Kidney epithelial cell (primary cell): ENCODE data around the gene SERP2. TPM values are rescaled to one million over a fixed set of nuclear protein-coding genes. Genes with fewer than 3 reads are reported as not detected.
A peak's percentile ranks its signal among the peaks of the same experiment; 100 is the strongest.

Experiments used
- DNase-seq: peaks from one replicate; pipeline ENCODE4 v3.0.0-alpha.2; 2010; ENCODE audit warnings: low read depth
- H3K27me3 ChIP-seq: 2 replicates; pipeline ENCODE4 v1.6.0; 2011; ENCODE audit warnings: low read length; ENCODE audit not compliant: control insufficient read depth, insufficient read depth
- H3K36me3 ChIP-seq: 2 replicates; pipeline ENCODE4 v1.5.1; 2011; ENCODE audit warnings: low read length; ENCODE audit not compliant: control insufficient read depth, insufficient read depth
- H3K4me3 ChIP-seq: 2 replicates; pipeline ENCODE4 v1.5.1; 2011; ENCODE audit warnings: low read depth, mild to moderate bottlenecking, control low read depth, low read length
- CTCF ChIP-seq: IDR thresholded peaks from 2 replicates; pipeline ENCODE4 v1.5.1; 2011; ENCODE audit warnings: mild to moderate bottlenecking, moderate library complexity, low read length, control low read depth, inconsistent platforms; ENCODE audit not compliant: insufficient read depth, poor library complexity, severe bottlenecking
- total RNA-seq: library from RNA; depleted of rRNA; stranded (reverse); fragments of >200 nt; gene quantifications from 2 replicates; pipeline ENCODE4 v1.2.3, GENCODE V29; 2015

Gene SERP2
- total RNA-seq, 1 donor from 2014 or later, result 9.7 TPM

- no peak for TF ChIP-seq CTCF
- no peaks in the 10 kb centered on the region for H3K27me3 ChIP-seq
- H3K36me3 ChIP-seq, result no peaks in the 10 kb centered on the region
- DNase-seq, result no peak
- H3K4me3 ChIP-seq, result no peak overlapping the region
Observed at GRCh38 chr13:44363631-44364344, 9.8 kb upstream of the SERP2 start.

GRCh38 chr13:44364345-44365000 lies 9.2 kb upstream of the SERP2 start:
- peak; percentile 59 for DNase-seq
- no peaks in the 10 kb centered on the region for H3K27me3 ChIP-seq
- no peak for TF ChIP-seq CTCF
- H3K4me3 ChIP-seq, result no peak overlapping the region
- H3K36me3 ChIP-seq, result no peaks in the 10 kb centered on the region

- DNase-seq, result peak; percentile 50
- no peak for TF ChIP-seq CTCF
- Histone ChIP-seq H3K27me3 (no peaks in the 10 kb centered on the region), H3K4me3 (no peak overlapping the region), H3K36me3 (no peaks in the 10 kb centered on the region)
Observed at GRCh38 chr13:44365008-44365407, 8.6 kb upstream of the SERP2 start.

GRCh38 chr13:44365899-44366298 lies 7.7 kb upstream of the SERP2 start:
- H3K27me3 ChIP-seq, result no peaks in the 10 kb centered on the region
- DNase-seq, result no peak
- no peak for TF ChIP-seq CTCF

GRCh38 chr13:44368062-44368591 lies 5.5 kb upstream of the SERP2 start:
- H3K27me3 ChIP-seq, result no peaks in the 10 kb centered on the region
- TF ChIP-seq CTCF, result no peak
- H3K4me3 ChIP-seq, result no peak overlapping the region
- no peak for DNase-seq
- H3K36me3 ChIP-seq, result no peaks in the 10 kb centered on the region

More at GRCh38 chr13:44365899-44366298, 7.7 kb upstream of the SERP2 start:
- Histone ChIP-seq H3K4me3 (no peak overlapping the region), H3K36me3 (no peaks in the 10 kb centered on the region)
